Measurements from ENCODE around the gene ASPN. TPM values are rescaled to one million over a fixed set of nuclear protein-coding genes. Genes with fewer than 3 reads are reported as not detected.
A peak's percentile ranks its signal among the peaks of the same experiment; 100 is the strongest.

The ASPN gene
- total RNA-seq, 1 experiment from 2014 or later: not detected

GRCh38 chr9:92513349-92513748, 31.0 kb upstream of the ASPN start:
- H3K27ac ChIP-seq: no peak overlapping the region
- H3K4me1 ChIP-seq (replicated peaks): peaks cover 1% of the 10 kb centered on the region
- DNase-seq (ENCODE audit: low read depth in 1 of 2, low spot score in 2 of 2): no peak
- H3K36me3 ChIP-seq: no peaks in the 10 kb centered on the region
- no peak overlapping the region for H3K4me3 ChIP-seq
- H3K9me3 ChIP-seq (replicated peaks): no peaks in the 10 kb centered on the region
- no peaks in the 10 kb centered on the region for H3K27me3 ChIP-seq (replicated peaks)

- Histone ChIP-seq H3K27me3 (replicated peaks) (no peaks in the 10 kb centered on the region), H3K4me3 (no peak overlapping the region)
- no peak for DNase-seq (ENCODE audit: low read depth in 1 of 2, low spot score in 2 of 2)
Measured at GRCh38 chr9:92512622-92513021, 30.3 kb upstream of the ASPN start.

GRCh38 chr9:92510747-92511146, 28.4 kb upstream of the ASPN start:
- no peak for DNase-seq (ENCODE audit: low read depth in 1 of 2, low spot score in 2 of 2)
- Histone ChIP-seq H3K36me3 (no peaks in the 10 kb centered on the region), H3K27me3 (replicated peaks) (no peaks in the 10 kb centered on the region), H3K27ac (no peak overlapping the region), H3K4me1 (replicated peaks) (peaks cover 27% of the 10 kb centered on the region), H3K4me3 (no peak overlapping the region), H3K9me3 (replicated peaks) (no peaks in the 10 kb centered on the region)

More at GRCh38 chr9:92512622-92513021, 30.3 kb upstream of the ASPN start:
- Histone ChIP-seq H3K36me3 (no peaks in the 10 kb centered on the region), H3K4me1 (replicated peaks) (peaks cover 8% of the 10 kb centered on the region), H3K27ac (no peak overlapping the region), H3K9me3 (replicated peaks) (no peaks in the 10 kb centered on the region)

DNA sequence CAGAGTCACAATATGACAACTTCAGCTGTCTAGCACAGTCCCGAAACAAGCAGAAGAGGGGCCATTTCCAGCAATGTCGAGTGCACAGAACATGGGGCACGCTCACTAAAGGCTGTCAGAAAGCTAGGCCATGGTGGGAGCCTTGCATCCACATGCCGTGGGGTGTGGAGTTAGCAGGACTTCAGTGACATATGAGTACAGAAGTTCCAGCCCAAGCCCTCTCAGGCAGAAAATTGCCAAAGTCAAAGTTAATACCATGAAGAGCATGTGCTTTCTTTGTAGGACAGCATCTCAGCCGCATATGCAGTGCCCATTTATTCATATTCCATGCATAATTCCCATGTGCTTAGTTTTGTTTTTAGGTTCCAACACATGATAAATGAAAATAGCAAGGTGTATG, 26.7 kb upstream of the ASPN start:
- H3K27ac ChIP-seq: no peak overlapping the region
- H3K4me3 ChIP-seq: no peak overlapping the region
- peaks cover 44% of the 10 kb centered on the region for H3K4me1 ChIP-seq (replicated peaks)
- DNase-seq (ENCODE audit: low read depth in 1 of 2, low spot score in 2 of 2): no peak
- H3K27me3 ChIP-seq (replicated peaks): no peaks in the 10 kb centered on the region
- H3K9me3 ChIP-seq (replicated peaks): no peaks in the 10 kb centered on the region
- H3K36me3 ChIP-seq: no peaks in the 10 kb centered on the region

GRCh38 chr9:92508018-92508820, 25.9 kb upstream of the ASPN start:
- H3K4me1 ChIP-seq (replicated peaks): peaks cover 44% of the 10 kb centered on the region
- DNase-seq (ENCODE audit: low read depth in 1 of 2, low spot score in 2 of 2): peak; percentile 29 to 58
- H3K4me3 ChIP-seq: no peak overlapping the region
- H3K36me3 ChIP-seq: no peaks in the 10 kb centered on the region
- no peak overlapping the region for H3K27ac ChIP-seq
- H3K9me3 ChIP-seq (replicated peaks): no peaks in the 10 kb centered on the region
- H3K27me3 ChIP-seq (replicated peaks): no peaks in the 10 kb centered on the region

- H3K27me3 ChIP-seq (replicated peaks): no peaks in the 10 kb centered on the region
- peak overlapping the region; percentile 88; the same call in 1 of the 2 replicates for H3K27ac ChIP-seq
- H3K4me1 ChIP-seq (replicated peaks): peaks cover 44% of the 10 kb centered on the region
- no peak for DNase-seq (ENCODE audit: low read depth in 1 of 2, low spot score in 2 of 2)
- no peak overlapping the region for H3K4me3 ChIP-seq
- no peaks in the 10 kb centered on the region for H3K9me3 ChIP-seq (replicated peaks)
- H3K36me3 ChIP-seq: no peaks in the 10 kb centered on the region
Measured at GRCh38 chr9:92507496-92507895, 25.2 kb upstream of the ASPN start.

- DNase-seq (ENCODE audit: low read depth in 1 of 2, low spot score in 2 of 2): no peak
- Histone ChIP-seq H3K9me3 (replicated peaks) (no peaks in the 10 kb centered on the region), H3K27ac (peak overlapping the region; percentile 88), H3K36me3 (no peaks in the 10 kb centered on the region), H3K4me3 (no peak overlapping the region), H3K27me3 (replicated peaks) (no peaks in the 10 kb centered on the region), H3K4me1 (replicated peaks) (peaks cover 44% of the 10 kb centered on the region)
Measured at GRCh38 chr9:92507005-92507404, 24.7 kb upstream of the ASPN start.

DNA sequence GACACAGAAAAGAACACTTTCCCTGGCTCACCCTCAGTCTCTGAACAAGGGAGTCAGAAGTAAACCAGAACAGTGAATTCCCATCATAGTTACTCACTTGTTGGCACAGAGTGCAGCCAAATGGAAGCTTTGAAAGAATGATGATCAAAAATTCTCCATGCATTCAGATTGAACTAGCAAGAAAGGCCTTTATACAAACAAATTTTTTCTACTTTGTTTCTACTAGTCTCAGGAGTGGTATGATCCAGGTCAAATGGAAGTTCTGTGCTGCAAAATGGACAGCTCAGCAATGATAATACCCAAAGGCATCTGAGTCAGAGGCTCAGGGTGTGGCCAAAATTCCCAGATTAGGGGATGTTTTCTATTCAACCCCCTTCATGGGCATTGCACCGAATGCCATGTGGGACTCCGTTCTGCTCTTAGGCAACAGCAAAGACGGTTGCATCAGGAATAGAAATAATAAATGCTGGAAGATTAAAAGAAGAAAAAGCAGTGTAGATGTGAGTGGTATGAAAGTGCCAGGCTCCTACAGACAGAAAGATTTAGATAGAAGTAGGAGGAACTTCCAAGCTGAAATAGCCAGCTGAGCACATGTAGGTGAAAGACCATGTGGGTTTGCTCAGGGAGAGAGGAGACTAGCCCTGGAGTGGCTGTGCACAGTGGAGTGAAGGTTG, 24.0 kb upstream of the ASPN start:
- no peak overlapping the region for H3K4me3 ChIP-seq
- peak overlapping the region; percentile 88 for H3K27ac ChIP-seq
- no peaks in the 10 kb centered on the region for H3K9me3 ChIP-seq (replicated peaks)
- no peaks in the 10 kb centered on the region for H3K27me3 ChIP-seq (replicated peaks)
- peak; percentile 84 to 86 for DNase-seq (ENCODE audit: low read depth in 1 of 2, low spot score in 2 of 2)
- H3K36me3 ChIP-seq: no peaks in the 10 kb centered on the region
- peaks cover 44% of the 10 kb centered on the region for H3K4me1 ChIP-seq (replicated peaks)

DNA sequence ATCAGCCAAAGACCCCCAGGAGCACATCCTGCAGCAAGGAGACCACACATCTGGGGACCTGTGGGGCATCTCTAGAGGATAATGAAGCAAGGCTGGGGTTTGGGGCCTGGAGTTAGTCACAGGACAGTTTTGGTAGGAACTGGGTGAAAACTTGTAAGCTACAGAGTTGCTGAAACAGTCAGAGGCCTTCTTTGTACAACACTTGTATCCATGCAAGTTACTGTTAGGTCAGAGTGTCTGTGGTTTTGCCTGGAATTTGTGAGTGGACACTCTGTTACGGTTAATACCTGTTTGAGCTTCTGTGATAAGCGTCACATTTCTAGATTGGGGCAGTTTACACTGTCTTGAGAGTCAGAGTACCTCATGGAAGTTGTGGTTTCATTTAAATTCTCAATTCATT, 22.6 kb upstream of the ASPN start:
- Histone ChIP-seq H3K4me1 (replicated peaks) (peaks cover 44% of the 10 kb centered on the region), H3K4me3 (no peak overlapping the region), H3K27me3 (replicated peaks) (no peaks in the 10 kb centered on the region), H3K27ac (peak overlapping the region; percentile 88), H3K9me3 (replicated peaks) (no peaks in the 10 kb centered on the region), H3K36me3 (no peaks in the 10 kb centered on the region)
- DNase-seq (ENCODE audit: low read depth in 1 of 2, low spot score in 2 of 2): no peak

- Histone ChIP-seq H3K4me3 (no peak overlapping the region), H3K4me1 (replicated peaks) (peaks cover 41% of the 10 kb centered on the region), H3K27ac (no peak overlapping the region), H3K27me3 (replicated peaks) (no peaks in the 10 kb centered on the region), H3K9me3 (replicated peaks) (no peaks in the 10 kb centered on the region), H3K36me3 (no peaks in the 10 kb centered on the region)
- DNase-seq (ENCODE audit: low read depth in 1 of 2, low spot score in 2 of 2): no peak
Measured at GRCh38 chr9:92503156-92503555, 20.9 kb upstream of the ASPN start.

- no peaks in the 10 kb centered on the region for H3K9me3 ChIP-seq (replicated peaks)
- H3K27ac ChIP-seq: no peak overlapping the region
- no peak overlapping the region for H3K4me3 ChIP-seq
- no peak for DNase-seq (ENCODE audit: low read depth in 1 of 2, low spot score in 2 of 2)
- no peaks in the 10 kb centered on the region for H3K36me3 ChIP-seq
- peaks cover 28% of the 10 kb centered on the region for H3K4me1 ChIP-seq (replicated peaks)
- no peaks in the 10 kb centered on the region for H3K27me3 ChIP-seq (replicated peaks)
Measured at GRCh38 chr9:92501671-92502393, 19.5 kb upstream of the ASPN start.

GRCh38 chr9:92500725-92501124, 18.4 kb upstream of the ASPN start:
- H3K9me3 ChIP-seq (replicated peaks): no peaks in the 10 kb centered on the region
- no peak for DNase-seq (ENCODE audit: low read depth in 1 of 2, low spot score in 2 of 2)
- no peaks in the 10 kb centered on the region for H3K27me3 ChIP-seq (replicated peaks)
- H3K4me1 ChIP-seq (replicated peaks): peaks cover 16% of the 10 kb centered on the region
- no peak overlapping the region for H3K27ac ChIP-seq
- no peak overlapping the region for H3K4me3 ChIP-seq
- H3K36me3 ChIP-seq: no peaks in the 10 kb centered on the region

GRCh38 chr9:92499701-92500100, 17.4 kb upstream of the ASPN start:
- Histone ChIP-seq H3K9me3 (replicated peaks) (no peaks in the 10 kb centered on the region), H3K4me3 (no peak overlapping the region), H3K4me1 (replicated peaks) (peaks cover 6% of the 10 kb centered on the region), H3K36me3 (no peaks in the 10 kb centered on the region), H3K27me3 (replicated peaks) (no peaks in the 10 kb centered on the region), H3K27ac (no peak overlapping the region)
- no peak for DNase-seq (ENCODE audit: low read depth in 1 of 2, low spot score in 2 of 2)
